SK-N-SH (cell line): ENCODE measurements around the gene P3H2. TPM values are rescaled to one million over a fixed set of nuclear protein-coding genes. Genes with fewer than 3 reads are reported as not detected.

ENCODE experiments used
- CTCF ChIA-PET: fragments of 300-600, 350-600 bp; formaldehyde crosslinking; extraction: SDS; loops from one replicate; lab custom pipeline; 2021; lab: Yijun Ruan, JAX
- POLR2A ChIA-PET: fragments of 350-600 bp; sonication (Branson Sonifier 250); formaldehyde crosslinking; extraction: SDS; loops from one replicate; lab custom pipeline; 2020; ENCODE audit warnings: antibody characterized with exemption, inconsistent platforms; lab: Yijun Ruan, JAX
- DNase-seq: peaks from one replicate; pipeline ENCODE4 v3.0.0; 2012
- H2AFZ ChIP-seq: fragments of 200-600 bp; sonication (generic); 2 replicates; pipeline ENCODE4 v1.8.1; 2016; ENCODE audit warnings: antibody characterized with exemption, mild to moderate bottlenecking, low read depth
- H3F3A ChIP-seq: fragments of 200-600 bp; sonication (generic); replicated peaks from 2 replicates; pipeline ENCODE3; 2016; ENCODE audit warnings: antibody characterized with exemption, mild to moderate bottlenecking; ENCODE audit not compliant: insufficient read depth
- H3K27ac ChIP-seq, 2 experiments: fragments of 200-500 bp in 1 of 2; fragments of 200-600 bp in 1 of 2; sonication (Bioruptor generic) in 1 of 2; sonication (generic), shearing (Covaris generic) in 1 of 2; 2 replicates each; pipeline versions ENCODE4 v1.5.1 to v1.6.1; 2014 to 2016; ENCODE audit warnings: low read depth in 2 of 2, inconsistent platforms in 1 of 2, low read length in 1 of 2, mild to moderate bottlenecking in 1 of 2, mixed read lengths in 1 of 2
- H3K27me3 ChIP-seq: fragments of 200-600 bp; sonication (generic), shearing (Covaris generic); 2 replicates; pipeline ENCODE4 v1.6.1; 2016; ENCODE audit warnings: mixed run types; ENCODE audit not compliant: insufficient read depth
- H3K36me3 ChIP-seq, 2 experiments: fragments of 200-500 bp in 1 of 2; fragments of 200-600 bp in 1 of 2; sonication (Bioruptor generic) in 1 of 2; sonication (generic) in 1 of 2; replicated peaks in 1 of 2; 2 replicates each; pipeline versions ENCODE3 to v1.5.1; 2014 to 2016; ENCODE audit warnings: low read length in 1 of 2, mild to moderate bottlenecking in 1 of 2; ENCODE audit not compliant: insufficient read depth in 2 of 2, control insufficient read depth in 1 of 2
- H3K4me1 ChIP-seq, 2 experiments: fragments of 200-500 bp in 1 of 2; fragments of 200-600 bp in 1 of 2; sonication (Bioruptor generic) in 1 of 2; sonication (generic), shearing (Covaris generic) in 1 of 2; 2 replicates each; pipeline versions ENCODE4 v1.5.1 to v1.6.1; 2014 to 2016; ENCODE audit warnings: low read depth in 1 of 2, low read length in 1 of 2, mixed run types in 1 of 2; ENCODE audit not compliant: insufficient read depth in 2 of 2, control insufficient read depth in 1 of 2
- H3K4me2 ChIP-seq: fragments of 200-600 bp; sonication (generic), shearing (Covaris generic); 2 replicates; pipeline ENCODE4 v1.6.1; 2017; ENCODE audit warnings: mixed run types
- H3K4me3 ChIP-seq, 2 experiments: fragments of 200-500 bp in 1 of 2; fragments of 200-600 bp in 1 of 2; sonication (Bioruptor generic) in 1 of 2; sonication (generic), shearing (Covaris generic) in 1 of 2; 2 replicates each; pipeline versions ENCODE4 v1.5.1 to v1.8.1; 2014 to 2016; ENCODE audit warnings: low read depth in 2 of 2, inconsistent platforms in 1 of 2, low read length in 1 of 2, mild to moderate bottlenecking in 1 of 2, mixed read lengths in 1 of 2, moderate library complexity in 1 of 2
- H3K79me2 ChIP-seq: fragments of 200-600 bp; sonication (generic); 2 replicates; pipeline ENCODE4 v1.8.1; 2017; ENCODE audit warnings: mild to moderate bottlenecking; ENCODE audit not compliant: insufficient read depth
- H3K9ac ChIP-seq: fragments of 200-600 bp; sonication (generic); 2 replicates; pipeline ENCODE4 v1.6.1; 2017; ENCODE audit warnings: mixed run types
- H3K9me2 ChIP-seq: fragments of 200-600 bp; sonication (generic); 2 replicates; pipeline ENCODE4 v1.6.1; 2017; ENCODE audit warnings: mixed run types
- H3K9me3 ChIP-seq: fragments of 200-600 bp; sonication (generic); 2 replicates; pipeline ENCODE4 v1.6.1; 2017; ENCODE audit warnings: mixed run types, mild to moderate bottlenecking, moderate library complexity
- H4K20me1 ChIP-seq: fragments of 200-600 bp; sonication (generic); 2 replicates; pipeline ENCODE4 v1.6.1; 2017; ENCODE audit warnings: mild to moderate bottlenecking, mixed run types; ENCODE audit not compliant: insufficient read depth
- ELF1 ChIP-seq: IDR thresholded peaks from 2 replicates; pipeline ENCODE4 v1.4.0; 2012
- MEF2A ChIP-seq: IDR thresholded peaks from 2 replicates; pipeline ENCODE4 v1.4.0; 2012; ENCODE audit warnings: low read depth, borderline replicate concordance
- NRF1 ChIP-seq: IDR thresholded peaks from 2 replicates; pipeline ENCODE4 v1.6.1; 2012; ENCODE audit warnings: low read depth, mild to moderate bottlenecking, low read length
- POLR2AphosphoS5 ChIP-seq: IDR thresholded peaks from 2 replicates; pipeline ENCODE4 v1.6.1; 2012; ENCODE audit warnings: low read depth, low read length
- WGBS: methylation state at CpG from one replicate; pipeline ENCODE4 v1.1.6; 2017; ENCODE audit warnings: low lambda C conversion rate; 5-methylcytosine and 5-hydroxymethylcytosine counted together
- polyA plus RNA-seq, 3 experiments: library from polyadenylated mRNA; depleted of rRNA; stranded (reverse); fragments of >200 nt; gene quantifications; 2 replicates each; pipeline ENCODE4 v1.2.3, GENCODE V29; 2012
- TF ChIP-seq, protein P1 (sequence below): IDR thresholded peaks from 2 replicates; pipeline ENCODE4 v1.6.1; 2012; ENCODE audit warnings: mild to moderate bottlenecking, low read depth, low read length, moderate library complexity
- TF ChIP-seq, protein P2 (sequence below): IDR thresholded peaks from 2 replicates; pipeline ENCODE4 v1.4.0; 2012; ENCODE audit warnings: low read depth, borderline replicate concordance

Gene P3H2
- polyA plus RNA-seq, 1 of the 3 experiments (the other 2 are of a cell fraction), result 2.8 TPM

DNA sequence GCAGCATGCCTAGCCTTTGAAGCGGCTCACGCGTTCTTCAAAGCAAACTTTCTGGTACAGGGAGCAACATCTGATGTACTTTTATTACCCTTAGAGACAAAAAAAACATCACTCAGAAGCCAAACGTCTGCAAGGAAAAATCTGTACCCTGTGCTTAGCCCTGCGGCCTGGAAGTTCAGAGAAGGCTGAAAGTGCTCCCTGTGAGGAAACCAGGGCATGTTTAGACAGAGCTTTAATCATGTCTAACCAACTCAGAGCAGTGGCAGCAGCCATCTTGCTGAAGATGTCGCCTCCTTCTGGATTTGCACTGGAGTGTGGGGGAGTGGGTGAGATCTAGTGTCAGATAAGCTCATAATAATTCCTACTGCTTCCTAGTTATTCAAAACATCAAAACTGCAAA is 170.4 kb downstream of the P3H2 start:
- ChIA-PET POLR2A (no interaction called here), CTCF (interaction anchor here (1.0 to 3.1 kb wide), 3 partner anchors 11 to 252 kb away, joined by 3 to 8 read pairs (median 4); no protein-coding TSS in a partner anchor)
- DNase-seq, result no peak
- Histone ChIP-seq H3K9me2 (no peaks in the 10 kb centered on the region), H3K27ac (no peak overlapping the region), H3K9me3 (no peaks in the 10 kb centered on the region), H3K9ac (no peak overlapping the region), H3K79me2 (no peaks in the 10 kb centered on the region), H4K20me1 (no peaks in the 10 kb centered on the region), H3K4me1 (no peaks in the 10 kb centered on the region), H3K4me2 (no peak overlapping the region), H2AFZ (no peak overlapping the region), H3K4me3 (no peak overlapping the region), H3F3A (no peaks in the 10 kb centered on the region), H3K27me3 (peaks cover 29% of the 10 kb centered on the region; the same call in 1 of the 2 replicates), H3K36me3 (no peaks in the 10 kb centered on the region)
- 44% methylated on average over 6 of the region's 6 CpGs for WGBS
- TF ChIP-seq POLR2AphosphoS5, result no peak
- no peak for TF ChIP-seq ELF1

DNA sequence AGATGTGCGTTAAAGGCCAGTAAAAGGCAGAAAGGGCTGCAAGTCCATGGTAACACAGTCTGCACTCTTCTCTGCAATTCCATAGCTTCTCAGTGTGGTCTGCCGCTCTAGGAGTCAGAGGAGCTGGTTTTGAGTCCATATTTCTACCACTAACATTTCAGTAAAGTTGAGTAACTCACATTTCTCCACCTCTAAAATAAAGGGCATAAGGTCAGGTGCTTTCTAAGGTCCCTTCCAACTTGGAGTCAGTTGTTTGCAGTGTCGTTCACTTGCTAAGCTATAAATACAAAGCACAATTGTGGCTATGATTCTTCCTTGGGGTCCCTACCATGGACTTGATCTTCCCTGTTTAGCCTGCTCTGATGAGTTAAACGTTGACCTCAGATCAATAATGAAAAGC is 171.1 kb downstream of the P3H2 start:
- no peaks in the 10 kb centered on the region for H4K20me1 ChIP-seq
- H3F3A ChIP-seq, result no peaks in the 10 kb centered on the region
- peaks cover 22% of the 10 kb centered on the region; the same call in 1 of the 2 replicates for H3K27me3 ChIP-seq
- ChIA-PET CTCF (interaction anchor here (1.0 to 3.1 kb wide), 3 partner anchors 12 to 681 kb away, joined by 3 to 8 read pairs (median 3); no protein-coding TSS in a partner anchor), POLR2A (no interaction called here)
- no peaks in the 10 kb centered on the region for H3K4me1 ChIP-seq
- DNase-seq, result no peak
- no peak overlapping the region for H3K4me2 ChIP-seq
- no peak overlapping the region for H3K9ac ChIP-seq
- no peaks in the 10 kb centered on the region for H3K36me3 ChIP-seq
- no peak overlapping the region for H3K27ac ChIP-seq
- no peak overlapping the region for H3K4me3 ChIP-seq
- no peaks in the 10 kb centered on the region for H3K9me2 ChIP-seq
- no peaks in the 10 kb centered on the region for H3K79me2 ChIP-seq
- H3K9me3 ChIP-seq, result no peaks in the 10 kb centered on the region
- H2AFZ ChIP-seq, result no peak overlapping the region
- TF ChIP-seq, protein P1, sequence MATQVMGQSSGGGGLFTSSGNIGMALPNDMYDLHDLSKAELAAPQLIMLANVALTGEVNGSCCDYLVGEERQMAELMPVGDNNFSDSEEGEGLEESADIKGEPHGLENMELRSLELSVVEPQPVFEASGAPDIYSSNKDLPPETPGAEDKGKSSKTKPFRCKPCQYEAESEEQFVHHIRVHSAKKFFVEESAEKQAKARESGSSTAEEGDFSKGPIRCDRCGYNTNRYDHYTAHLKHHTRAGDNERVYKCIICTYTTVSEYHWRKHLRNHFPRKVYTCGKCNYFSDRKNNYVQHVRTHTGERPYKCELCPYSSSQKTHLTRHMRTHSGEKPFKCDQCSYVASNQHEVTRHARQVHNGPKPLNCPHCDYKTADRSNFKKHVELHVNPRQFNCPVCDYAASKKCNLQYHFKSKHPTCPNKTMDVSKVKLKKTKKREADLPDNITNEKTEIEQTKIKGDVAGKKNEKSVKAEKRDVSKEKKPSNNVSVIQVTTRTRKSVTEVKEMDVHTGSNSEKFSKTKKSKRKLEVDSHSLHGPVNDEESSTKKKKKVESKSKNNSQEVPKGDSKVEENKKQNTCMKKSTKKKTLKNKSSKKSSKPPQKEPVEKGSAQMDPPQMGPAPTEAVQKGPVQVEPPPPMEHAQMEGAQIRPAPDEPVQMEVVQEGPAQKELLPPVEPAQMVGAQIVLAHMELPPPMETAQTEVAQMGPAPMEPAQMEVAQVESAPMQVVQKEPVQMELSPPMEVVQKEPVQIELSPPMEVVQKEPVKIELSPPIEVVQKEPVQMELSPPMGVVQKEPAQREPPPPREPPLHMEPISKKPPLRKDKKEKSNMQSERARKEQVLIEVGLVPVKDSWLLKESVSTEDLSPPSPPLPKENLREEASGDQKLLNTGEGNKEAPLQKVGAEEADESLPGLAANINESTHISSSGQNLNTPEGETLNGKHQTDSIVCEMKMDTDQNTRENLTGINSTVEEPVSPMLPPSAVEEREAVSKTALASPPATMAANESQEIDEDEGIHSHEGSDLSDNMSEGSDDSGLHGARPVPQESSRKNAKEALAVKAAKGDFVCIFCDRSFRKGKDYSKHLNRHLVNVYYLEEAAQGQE, result no peak
- TF ChIP-seq MEF2A (no peak), NRF1 (no peak), ELF1 (no peak)
- TF ChIP-seq, protein P2, sequence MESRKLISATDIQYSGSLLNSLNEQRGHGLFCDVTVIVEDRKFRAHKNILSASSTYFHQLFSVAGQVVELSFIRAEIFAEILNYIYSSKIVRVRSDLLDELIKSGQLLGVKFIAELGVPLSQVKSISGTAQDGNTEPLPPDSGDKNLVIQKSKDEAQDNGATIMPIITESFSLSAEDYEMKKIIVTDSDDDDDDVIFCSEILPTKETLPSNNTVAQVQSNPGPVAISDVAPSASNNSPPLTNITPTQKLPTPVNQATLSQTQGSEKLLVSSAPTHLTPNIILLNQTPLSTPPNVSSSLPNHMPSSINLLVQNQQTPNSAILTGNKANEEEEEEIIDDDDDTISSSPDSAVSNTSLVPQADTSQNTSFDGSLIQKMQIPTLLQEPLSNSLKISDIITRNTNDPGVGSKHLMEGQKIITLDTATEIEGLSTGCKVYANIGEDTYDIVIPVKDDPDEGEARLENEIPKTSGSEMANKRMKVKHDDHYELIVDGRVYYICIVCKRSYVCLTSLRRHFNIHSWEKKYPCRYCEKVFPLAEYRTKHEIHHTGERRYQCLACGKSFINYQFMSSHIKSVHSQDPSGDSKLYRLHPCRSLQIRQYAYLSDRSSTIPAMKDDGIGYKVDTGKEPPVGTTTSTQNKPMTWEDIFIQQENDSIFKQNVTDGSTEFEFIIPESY, result no peak
- WGBS, result 17% methylated on average over 4 of the region's 4 CpGs
